Tibial nerve (tissue), 4 donors: Measurements from ENCODE around the gene IMPA2. TPM values are rescaled to one million over a fixed set of nuclear protein-coding genes. Genes with fewer than 3 reads are reported as not detected.

Experiments used
- DNase-seq, 2 donors: peaks; one replicate each; pipeline ENCODE4 v3.0.0-alpha.2; 2019; ENCODE audit warnings: low spot score in 2 of 2
- H3K27ac ChIP-seq, 4 donors: fragments of 200-600 bp; sonication (generic) in 3 of 4; one replicate each; pipeline ENCODE4 v1.5.1; 2017 to 2019; ENCODE audit warnings: mild to moderate bottlenecking in 1 of 4
- H3K27me3 ChIP-seq, 2 donors: fragments of 200-600 bp; sonication (generic) in 1 of 2; one replicate each; pipeline versions ENCODE4 v1.5.1 to v1.6.0; 2017 to 2019
- H3K36me3 ChIP-seq, 3 donors: fragments of 200-600 bp; sonication (generic); one replicate each; pipeline ENCODE4 v1.5.1; 2018 to 2019
- H3K4me1 ChIP-seq, 4 donors: fragments of 200-600 bp; sonication (generic) in 3 of 4; one replicate each; pipeline ENCODE4 v1.5.1; 2017 to 2019
- H3K4me3 ChIP-seq, 4 donors: fragments of 200-600 bp; sonication (generic) in 3 of 4; one replicate each; pipeline ENCODE4 v1.5.1; 2017 to 2019; ENCODE audit warnings: mild to moderate bottlenecking in 1 of 4, moderate library complexity in 1 of 4
- H3K9me3 ChIP-seq, 4 donors: fragments of 200-600 bp; sonication (generic) in 3 of 4; one replicate each; pipeline ENCODE4 v1.5.1; 2017 to 2019
- CTCF ChIP-seq, 5 experiments: fragments of 200-600 bp in 3 of 5; fragments of 450-650 bp in 2 of 5; sonication (generic) in 3 of 5; IDR thresholded peaks; one replicate each; pipeline ENCODE4 v1.5.1; 2016 to 2019; ENCODE audit warnings: antibody characterized with exemption in 5 of 5, mild to moderate bottlenecking in 3 of 5, moderate library complexity in 2 of 5
- EP300 ChIP-seq, 2 donors: sonication (generic); formaldehyde crosslinking; IDR thresholded peaks; one replicate each; pipeline ENCODE4 v1.6.1; 2017; ENCODE audit warnings: antibody characterized with exemption in 2 of 2, mild to moderate bottlenecking in 1 of 2
- POLR2A ChIP-seq, 2 donors: fragments of 450-650 bp; IDR thresholded peaks; one replicate each; pipeline ENCODE4 v1.6.1; 2017; ENCODE audit warnings: antibody characterized with exemption in 2 of 2, mild to moderate bottlenecking in 2 of 2, moderate library complexity in 2 of 2
- WGBS, 2 donors: methylation state at CpG; one replicate each; pipeline ENCODE4 v1.1.5; 2018; 5-methylcytosine and 5-hydroxymethylcytosine counted together
- total RNA-seq, 4 donors: library from RNA; depleted of rRNA; stranded (reverse); fragments of >200 nt; gene quantifications; one replicate each; pipeline ENCODE4 v1.1.0, GENCODE V29; 2016

IMPA2 gene
- total RNA-seq, 4 donors from 2014 or later, result 12.7 to 62.4 (median 36.2) TPM

GRCh38 chr18:11980494-11981191 is 664 bp upstream of the IMPA2 start:
- H3K4me1 ChIP-seq, result peaks cover 0 to 29% (median 12%) of the 10 kb centered on the region in 4 donors
- H3K9me3 ChIP-seq, result no peaks in the 10 kb centered on the region
- H3K27me3 ChIP-seq, result no peaks in the 10 kb centered on the region
- TF ChIP-seq POLR2A (IDR thresholded peaks at IDR 0.05), result peak; percentile 21 to 83
- peak; percentile 32 to 93 for TF ChIP-seq EP300 (IDR thresholded peaks at IDR 0.05)
- peak in 2 of 5 experiments; percentile 14 to 53 for TF ChIP-seq CTCF (IDR thresholded peaks at IDR 0.05)
- peak; percentile 95 to 97 for DNase-seq
- peak overlapping the region; percentile 92 to 99 (median 94) for H3K27ac ChIP-seq
- no peaks in the 10 kb centered on the region for H3K36me3 ChIP-seq
- WGBS, 2 donors, result 0 to 1% methylated on average over 43 to 63 of the region's 76 CpGs
- peak overlapping the region; percentile 51 to 97 (median 88) for H3K4me3 ChIP-seq

DNA sequence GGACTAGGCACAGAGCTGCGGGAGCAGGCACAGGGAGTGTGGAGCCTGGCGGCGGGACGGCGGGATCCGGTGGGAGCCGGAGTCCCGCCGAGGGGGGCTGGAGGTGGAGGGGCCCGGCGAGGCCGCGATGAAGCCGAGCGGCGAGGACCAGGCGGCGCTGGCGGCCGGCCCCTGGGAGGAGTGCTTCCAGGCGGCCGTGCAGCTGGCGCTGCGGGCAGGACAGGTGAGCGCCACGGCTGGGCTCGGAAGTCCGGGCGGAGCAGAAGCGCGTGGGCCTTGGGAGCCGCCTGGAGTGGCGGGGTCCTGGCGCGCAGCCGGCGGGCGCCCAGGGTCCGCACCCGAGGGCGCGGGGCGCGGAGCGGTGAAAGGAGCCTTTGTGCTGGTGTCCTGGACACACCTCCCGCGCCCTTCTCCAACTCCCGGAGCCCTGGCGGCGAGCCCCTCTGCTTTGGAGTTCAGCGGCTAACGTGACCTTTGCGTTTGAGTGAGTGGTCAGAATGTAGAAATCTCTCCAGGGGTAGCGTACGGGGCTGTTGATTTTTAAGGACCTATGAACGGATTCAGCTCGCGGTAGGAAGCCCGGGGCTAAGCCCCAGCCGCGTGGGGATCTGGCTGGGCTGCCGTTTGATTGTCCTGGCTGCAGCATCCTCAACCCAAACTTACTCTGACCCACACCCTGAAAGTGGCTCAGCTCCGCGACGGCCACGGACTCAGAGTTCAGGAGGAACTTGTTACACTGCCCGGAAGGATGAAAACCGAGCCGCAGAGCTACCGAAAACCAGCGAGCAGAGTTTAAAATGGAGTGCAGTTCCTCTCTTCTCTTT is 448 bp downstream of the IMPA2 start:
- Histone ChIP-seq H3K4me3 (peak overlapping the region; percentile 51 to 97 (median 88)), H3K4me1 (peaks cover 0 to 31% (median 12%) of the 10 kb centered on the region in 4 donors), H3K27ac (peak overlapping the region; percentile 65 to 99 (median 93)), H3K9me3 (no peaks in the 10 kb centered on the region), H3K27me3 (no peaks in the 10 kb centered on the region), H3K36me3 (no peaks in the 10 kb centered on the region)
- WGBS, 2 donors, result 2 to 3% methylated on average over 42 to 44 of the region's 71 CpGs
- TF ChIP-seq CTCF (IDR thresholded peaks at IDR 0.05) (peak in 1 of 5 experiments; percentile 17), EP300 (IDR thresholded peaks at IDR 0.05) (no peak), POLR2A (IDR thresholded peaks at IDR 0.05) (peak; percentile 40 to 76)
- peak in 1 of 2 donors; percentile 45 for DNase-seq

DNA sequence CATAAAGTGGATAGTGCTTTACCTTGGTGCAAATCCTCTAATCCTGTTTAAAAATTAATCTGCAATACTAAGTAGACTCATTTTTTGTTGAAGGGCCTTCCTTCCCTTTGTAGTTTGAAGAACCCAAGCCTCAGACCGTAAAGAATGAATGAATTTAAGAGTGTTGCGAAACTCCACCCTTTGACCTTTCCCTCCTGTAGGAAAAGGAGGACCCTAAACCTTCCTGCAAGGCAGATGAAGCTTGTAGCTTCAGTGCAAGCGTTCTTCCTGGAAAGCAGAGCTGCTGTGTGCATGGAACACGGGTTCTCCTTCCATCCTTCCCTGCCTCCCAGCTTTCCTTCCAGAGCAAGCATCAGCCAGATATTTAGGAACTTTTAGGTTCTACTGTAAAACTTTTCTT is 1.7 kb downstream of the IMPA2 start:
- peaks cover 0 to 40% (median 12%) of the 10 kb centered on the region in 4 donors for H3K4me1 ChIP-seq
- no peak for TF ChIP-seq POLR2A (IDR thresholded peaks at IDR 0.05)
- TF ChIP-seq EP300 (IDR thresholded peaks at IDR 0.05), result no peak
- no peak for TF ChIP-seq CTCF (IDR thresholded peaks at IDR 0.05)

GRCh38 chr18:11983592-11983991 is 2.3 kb downstream of the IMPA2 start:
- TF ChIP-seq CTCF (IDR thresholded peaks at IDR 0.05) (no peak), EP300 (IDR thresholded peaks at IDR 0.05) (no peak), POLR2A (IDR thresholded peaks at IDR 0.05) (no peak)
- WGBS, 2 donors, result 56 to 64% methylated on average over 12 of the region's 12 CpGs
- no peaks in the 10 kb centered on the region for H3K9me3 ChIP-seq
- H3K4me3 ChIP-seq, result no peak overlapping the region
- no peaks in the 10 kb centered on the region for H3K36me3 ChIP-seq
- no peak overlapping the region for H3K27ac ChIP-seq
- no peak for DNase-seq
- H3K27me3 ChIP-seq, result no peaks in the 10 kb centered on the region
- peaks cover 0 to 40% (median 12%) of the 10 kb centered on the region in 4 donors for H3K4me1 ChIP-seq

More for the DNA sequence above, 1.7 kb downstream of the IMPA2 start:
- Histone ChIP-seq H3K27me3 (no peaks in the 10 kb centered on the region), H3K9me3 (no peaks in the 10 kb centered on the region), H3K27ac (no peak overlapping the region), H3K4me3 (peak overlapping the region in 1 of 4 donors; percentile 83), H3K36me3 (no peaks in the 10 kb centered on the region)
- DNase-seq, result no peak
- WGBS, 2 donors, result 71 to 76% methylated on average over 4 of the region's 4 CpGs

DNA sequence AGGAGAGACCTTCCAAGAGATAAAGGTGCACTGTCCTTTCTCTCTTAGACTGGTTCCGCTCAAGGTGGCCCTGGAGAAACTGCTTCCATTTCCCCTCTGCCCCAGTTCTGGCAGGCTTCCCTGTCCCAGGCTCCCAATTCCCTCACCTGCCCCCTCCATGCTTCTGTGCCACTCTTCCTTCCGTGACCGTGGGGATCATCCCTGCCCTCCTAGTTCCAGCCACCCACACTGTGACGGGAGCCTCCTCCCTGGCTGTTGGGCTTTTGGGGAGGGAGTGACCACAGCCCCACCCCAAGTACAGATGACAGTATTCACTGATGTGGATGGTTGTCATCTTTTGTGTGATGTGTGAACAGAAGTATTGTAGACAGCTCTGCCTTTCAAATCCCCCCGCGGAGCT is 2.8 kb downstream of the IMPA2 start:
- TF ChIP-seq CTCF (IDR thresholded peaks at IDR 0.05) (no peak), EP300 (IDR thresholded peaks at IDR 0.05) (no peak), POLR2A (IDR thresholded peaks at IDR 0.05) (no peak)
- Histone ChIP-seq H3K36me3 (no peaks in the 10 kb centered on the region), H3K27ac (no peak overlapping the region), H3K27me3 (no peaks in the 10 kb centered on the region), H3K4me3 (no peak overlapping the region), H3K4me1 (peaks cover 0 to 40% (median 12%) of the 10 kb centered on the region in 4 donors), H3K9me3 (no peaks in the 10 kb centered on the region)
- WGBS, 2 donors, result 83 to 85% methylated on average over 6 of the region's 6 CpGs
- no peak for DNase-seq
